ENCODE results near the gene GALNT10. TPM values are rescaled to one million over a fixed set of nuclear protein-coding genes. Genes with fewer than 3 reads are reported as not detected.
A peak's percentile ranks its signal among the peaks of the same experiment; 100 is the strongest.

GALNT10 gene
- total and polyA plus RNA-seq, 2 of the 4 experiments (the other 2 are of a cell fraction), result 46.2 to 67.0 TPM

DNA sequence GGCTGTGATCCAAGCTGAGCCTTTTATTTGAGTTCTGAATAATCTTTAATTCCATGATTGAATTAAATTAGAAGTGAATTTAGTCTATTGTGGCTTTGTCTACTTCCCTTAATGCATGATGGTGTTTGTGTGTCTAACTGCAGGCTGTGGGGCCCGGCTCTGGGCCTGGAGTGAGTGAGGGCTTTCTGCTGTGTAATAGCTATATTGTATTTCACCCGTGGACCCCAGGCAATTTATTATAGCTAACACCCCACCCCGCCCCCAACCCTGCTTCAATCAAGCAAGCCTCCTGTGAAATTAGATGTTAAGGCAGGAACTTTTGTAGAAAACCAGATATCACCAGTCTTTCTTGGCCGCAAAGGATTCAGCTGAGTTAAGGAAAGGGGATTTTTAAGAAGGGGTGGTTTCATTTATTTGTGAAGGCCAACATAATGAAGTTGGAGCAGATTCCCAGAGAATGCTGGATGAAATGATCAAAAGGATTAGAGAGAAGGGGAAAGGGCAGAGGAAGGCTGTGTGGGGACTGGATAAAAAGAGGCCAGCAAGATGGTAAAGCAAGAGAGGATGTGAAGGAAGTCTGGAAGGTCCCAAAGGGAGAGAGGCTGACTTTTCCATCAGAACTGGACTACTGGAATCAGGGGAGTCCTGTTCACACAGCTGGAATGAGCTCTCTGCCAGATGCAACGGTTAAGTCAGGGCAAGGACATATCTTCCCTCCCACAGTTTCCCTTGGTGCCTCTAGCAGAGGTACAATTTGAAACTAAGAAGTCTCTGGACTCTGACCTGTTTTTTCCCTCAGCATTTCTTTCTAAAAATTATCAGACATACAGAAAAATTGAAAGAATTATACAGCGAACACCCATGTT is 129.9 kb downstream of the GALNT10 start:
- Histone ChIP-seq H4K5ac (ENCODE audit: low read depth, low read length) (no peak overlapping the region), H2AK9ac (replicated peaks; ENCODE audit: low read depth, low read length, poor library complexity) (no peak overlapping the region), H2AK5ac (ENCODE audit: low read depth, low read length) (no peak overlapping the region), H3K79me1 (ENCODE audit: low read depth in 1 of 2, low read length in 2 of 2) (peaks cover 10 to 46% of the 10 kb centered on the region in 2 experiments), H3K9me3 (ENCODE audit: control insufficient read depth, insufficient read depth, low read length) (no peaks in the 10 kb centered on the region), H3K4me2 (ENCODE audit: low read depth, low read length) (no peak overlapping the region), H2AFZ (replicated peaks; ENCODE audit: low read length, poor library complexity) (no peak overlapping the region), H3K23ac (ENCODE audit: low read depth, low read length) (peak overlapping the region; percentile 35; the same call in 1 of the 2 replicates), H3K4me1 (ENCODE audit: control insufficient read depth, insufficient read depth, low read length) (peaks cover 3% of the 10 kb centered on the region; the same call in 1 of the 2 replicates), H3K4ac (ENCODE audit: low read depth, low read length) (0 out of 2 replicates have a peak overlapping the region, but pooled peaks have one; percentile 9), H3K27me3 (ENCODE audit: control insufficient read depth, insufficient read depth, low read length) (no peaks in the 10 kb centered on the region), H3K9me1 (ENCODE audit: insufficient read depth, low read length) (peaks cover 23% of the 10 kb centered on the region), H3K27ac (ENCODE audit: insufficient read depth, low read length) (no peak overlapping the region), H3K14ac (replicated peaks; ENCODE audit: low read depth, low read length) (0 out of 2 replicates have a peak overlapping the region, but pooled peaks have one; percentile 34), H2BK20ac (ENCODE audit: low read depth, low read length) (no peak overlapping the region), H3K18ac (ENCODE audit: low read depth, low read length) (no peak overlapping the region), H4K20me1 (ENCODE audit: insufficient read depth, low read length) (no peaks in the 10 kb centered on the region; the same call in 1 of the 2 replicates), H3K4me3 (ENCODE audit: insufficient read depth, low read depth, low read length) (no peak overlapping the region), H4K91ac (ENCODE audit: insufficient read depth, low read depth, low read length) (no peak overlapping the region), H2BK120ac (ENCODE audit: low read depth, low read length) (no peak overlapping the region), H2BK15ac (ENCODE audit: low read depth, low read length) (no peak overlapping the region), H3K56ac (ENCODE audit: extremely low read depth, insufficient read depth, low read length) (no peak overlapping the region), H2BK5ac (ENCODE audit: low read depth, low read length, poor library complexity, severe bottlenecking) (no peak overlapping the region), H3K36me3 (ENCODE audit: control insufficient read depth, insufficient read depth, low read length) (peaks cover 8% of the 10 kb centered on the region), H3K9ac (ENCODE audit: low read depth, low read length) (no peak overlapping the region), H4K8ac (ENCODE audit: low read depth in 2 of 2, low read length in 2 of 2) (no peak overlapping the region)
- ChIA-PET CTCF (no interaction called here), POLR2A (ENCODE audit: unreplicated experiment) (no interaction called here)
- DNase-seq (peak; percentile 18), ATAC-seq (ENCODE audit: low read depth) (peak; percentile 56; the same call in 1 of the 2 replicates)
- in situ Hi-C loops (cut with MboI; ENCODE audit: low sequenced_read_pairs), result no loop called here
- intact Hi-C loops (cut with micrococcal nuclease), result no loop called here
- TF ChIP-seq CEBPB (IDR thresholded peaks at IDR 0.05; ENCODE audit: low read depth, low read length), result no peak
- no peak for TF ChIP-seq MAFK (IDR thresholded peaks at IDR 0.05; ENCODE audit: low read depth, low read length)
- 83% methylated on average over 1 of the region's 6 CpGs; no CpG with 5 or more reads in 1 of the 2 experiments for WGBS, 2 experiments (ENCODE audit: extremely low coverage in 2 of 2, insufficient read length in 1 of 2)
- dilution Hi-C loops (cut with HindIII; ENCODE audit: low sequenced_read_pairs, unreplicated experiment), result no loop called here
- no TSS peak for BruUV-seq (replicated peaks)

Data from IMR-90 (cell line).